Stimulated activated CD4-positive, alpha-beta T cell treated with anti-CD3 and anti-CD28 coated beads, Interleukin-1b, Interleukin-23, amount 100 ng/mL, for 48 hours (primary cell): ENCODE results near the gene TP63.
A peak's percentile ranks its signal among the peaks of the same experiment; 100 is the strongest.
"Not testable (repeated sequence)": the region's sequence is repeated elsewhere in the genome, so short reads cannot be mapped to it uniquely, and the experiment has no call there.

Experiments
- DNase-seq: peaks from one replicate; pipeline ENCODE4 v3.0.0-alpha.2; 2020

The TP63 gene

GRCh38 chr3:189626286-189626685 lies 4.9 kb upstream of the TP63 start:
- DNase-seq, result no peak

GRCh38 chr3:189629803-189630455 lies 1.3 kb upstream of the TP63 start:
- DNase-seq, result no peak

GRCh38 chr3:189630767-189631372 lies 319 bp upstream of the TP63 start:
- DNase-seq, result no peak

- no peak for DNase-seq
These were observed 220 bp downstream of the TP63 start for GRCh38 chr3:189631409-189631808.

GRCh38 chr3:189632242-189632641 lies 1.1 kb downstream of the TP63 start:
- no peak for DNase-seq

GRCh38 chr3:189635339-189635738 lies 4.2 kb downstream of the TP63 start:
- DNase-seq, result no peak

- no peak for DNase-seq
These were observed 4.9 kb downstream of the TP63 start for GRCh38 chr3:189636048-189636447.

- DNase-seq, result no peak
These were observed 6.6 kb downstream of the TP63 start for GRCh38 chr3:189637750-189638149.

- no peak for DNase-seq
These were observed 7.3 kb downstream of the TP63 start for GRCh38 chr3:189638276-189639031.

GRCh38 chr3:189641776-189642175 lies 10.6 kb downstream of the TP63 start:
- no peak for DNase-seq

- no peak for DNase-seq
These were observed 15.8 kb downstream of the TP63 start for GRCh38 chr3:189646853-189647542.

- DNase-seq, result peak; percentile 2
These were observed 20.9 kb downstream of the TP63 start for GRCh38 chr3:189652042-189652441.

- no peak for DNase-seq
These were observed 24.4 kb downstream of the TP63 start for GRCh38 chr3:189655617-189656016.

GRCh38 chr3:189659571-189659970 lies 28.4 kb downstream of the TP63 start:
- no peak for DNase-seq

- no peak for DNase-seq
These were observed 33.1 kb downstream of the TP63 start for GRCh38 chr3:189664311-189664710.

- not testable (repeated sequence) for DNase-seq
These were observed 41.2 kb downstream of the TP63 start for GRCh38 chr3:189672346-189672745.

- no peak for DNase-seq
These were observed 42.3 kb downstream of the TP63 start for GRCh38 chr3:189673535-189673934.

- DNase-seq, result no peak
These were observed 43.2 kb downstream of the TP63 start for GRCh38 chr3:189674249-189674913.

GRCh38 chr3:189677667-189678066 lies 46.5 kb downstream of the TP63 start:
- DNase-seq, result no peak

- no peak for DNase-seq
These were observed 49.5 kb downstream of the TP63 start for GRCh38 chr3:189680723-189681122.

GRCh38 chr3:189683546-189684255 lies 52.5 kb downstream of the TP63 start:
- no peak for DNase-seq

GRCh38 chr3:189684317-189684716 lies 53.1 kb downstream of the TP63 start:
- DNase-seq, result no peak
